NCI-H146 (cell line): ENCODE data around the gene ITGB8.
"Not testable (repeated sequence)": the region's sequence is repeated elsewhere in the genome, so short reads cannot be mapped to it uniquely, and the experiment has no call there.

Experiments
- DNase-seq: peaks from one replicate; lab custom pipeline; 2025; lab: John Stamatoyannopoulos, UW

Gene ITGB8

GRCh38 chr7:20383351-20383750 is 52.7 kb downstream of the ITGB8 start:
- no peak for DNase-seq

GRCh38 chr7:20385126-20385525 is 54.4 kb downstream of the ITGB8 start:
- no peak for DNase-seq

GRCh38 chr7:20388084-20388483 is 57.4 kb downstream of the ITGB8 start:
- no peak for DNase-seq

- DNase-seq, result not testable (repeated sequence)
Measured at GRCh38 chr7:20389192-20389591, 58.5 kb downstream of the ITGB8 start.

GRCh38 chr7:20393021-20393610 is 62.4 kb downstream of the ITGB8 start:
- no peak for DNase-seq

GRCh38 chr7:20393616-20394015 is 62.9 kb downstream of the ITGB8 start:
- no peak for DNase-seq

GRCh38 chr7:20394284-20394683 is 63.6 kb downstream of the ITGB8 start:
- no peak for DNase-seq

GRCh38 chr7:20395104-20395503 is 64.4 kb downstream of the ITGB8 start:
- DNase-seq, result no peak

- no peak for DNase-seq
Measured at GRCh38 chr7:20395511-20395910, 64.8 kb downstream of the ITGB8 start.

GRCh38 chr7:20399521-20399920 is 68.8 kb downstream of the ITGB8 start:
- no peak for DNase-seq

- no peak for DNase-seq
Measured at GRCh38 chr7:20401861-20402746, 71.4 kb downstream of the ITGB8 start.

GRCh38 chr7:20402747-20403230 is 72.1 kb downstream of the ITGB8 start:
- DNase-seq, result no peak

GRCh38 chr7:20403331-20403730 is 72.6 kb downstream of the ITGB8 start:
- no peak for DNase-seq

- DNase-seq, result no peak
Measured at GRCh38 chr7:20404320-20404719, 73.6 kb downstream of the ITGB8 start.

GRCh38 chr7:20407585-20408466 is 77.1 kb downstream of the ITGB8 start:
- no peak for DNase-seq

- DNase-seq, result no peak
Measured at GRCh38 chr7:20408467-20408826, 77.7 kb downstream of the ITGB8 start.

GRCh38 chr7:20409961-20410360 is 79.3 kb downstream of the ITGB8 start:
- DNase-seq, result no peak

- DNase-seq, result no peak
Measured at GRCh38 chr7:20411372-20411771, 80.7 kb downstream of the ITGB8 start.

- DNase-seq, result no peak
Measured at GRCh38 chr7:20412032-20412431, 81.3 kb downstream of the ITGB8 start.

GRCh38 chr7:20417260-20417659 is 86.6 kb downstream of the ITGB8 start:
- no peak for DNase-seq

- no peak for DNase-seq
Measured at GRCh38 chr7:20417675-20418382, 87.1 kb downstream of the ITGB8 start.

- DNase-seq, result no peak
Measured at GRCh38 chr7:20424500-20424899, 93.8 kb downstream of the ITGB8 start.
